Lower leg skin (tissue), 3 donors: ENCODE measurements around the gene HAUS3.

Experiments
- POLR2A ChIP-seq, 2 donors: fragments of 450-650 bp; IDR thresholded peaks; one replicate each; pipeline ENCODE4 v1.6.1; 2016 to 2017; ENCODE audit warnings: antibody characterized with exemption in 2 of 2, mild to moderate bottlenecking in 1 of 2, moderate library complexity in 1 of 2
- TF ChIP-seq, protein P1 (sequence below), 3 donors: fragments of 450-650 bp; IDR thresholded peaks; one replicate each; pipeline ENCODE4 v1.5.1; 2016; ENCODE audit warnings: antibody characterized with exemption in 3 of 3, mild to moderate bottlenecking in 3 of 3, moderate library complexity in 2 of 3

DNA sequence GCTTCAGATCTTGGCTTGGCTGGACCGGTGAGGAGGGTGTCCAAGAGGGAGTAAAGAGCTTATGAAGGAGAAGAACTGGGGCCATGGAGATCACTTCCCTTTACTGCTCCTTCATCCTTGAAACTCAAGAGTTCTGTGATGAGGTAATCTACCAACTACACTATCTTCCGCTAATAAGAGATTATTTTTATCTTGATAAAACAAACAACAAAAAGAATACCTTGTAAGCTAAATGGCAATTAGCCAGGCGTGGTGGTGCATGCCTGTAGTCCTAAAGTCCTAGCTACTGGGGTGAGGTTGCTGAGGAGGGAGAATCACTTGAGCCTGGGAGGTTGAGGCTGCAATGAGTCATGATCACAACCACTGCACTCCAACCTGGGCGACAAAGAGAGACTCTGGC is 47.4 kb downstream of the HAUS3 start:
- TF ChIP-seq, protein P1, sequence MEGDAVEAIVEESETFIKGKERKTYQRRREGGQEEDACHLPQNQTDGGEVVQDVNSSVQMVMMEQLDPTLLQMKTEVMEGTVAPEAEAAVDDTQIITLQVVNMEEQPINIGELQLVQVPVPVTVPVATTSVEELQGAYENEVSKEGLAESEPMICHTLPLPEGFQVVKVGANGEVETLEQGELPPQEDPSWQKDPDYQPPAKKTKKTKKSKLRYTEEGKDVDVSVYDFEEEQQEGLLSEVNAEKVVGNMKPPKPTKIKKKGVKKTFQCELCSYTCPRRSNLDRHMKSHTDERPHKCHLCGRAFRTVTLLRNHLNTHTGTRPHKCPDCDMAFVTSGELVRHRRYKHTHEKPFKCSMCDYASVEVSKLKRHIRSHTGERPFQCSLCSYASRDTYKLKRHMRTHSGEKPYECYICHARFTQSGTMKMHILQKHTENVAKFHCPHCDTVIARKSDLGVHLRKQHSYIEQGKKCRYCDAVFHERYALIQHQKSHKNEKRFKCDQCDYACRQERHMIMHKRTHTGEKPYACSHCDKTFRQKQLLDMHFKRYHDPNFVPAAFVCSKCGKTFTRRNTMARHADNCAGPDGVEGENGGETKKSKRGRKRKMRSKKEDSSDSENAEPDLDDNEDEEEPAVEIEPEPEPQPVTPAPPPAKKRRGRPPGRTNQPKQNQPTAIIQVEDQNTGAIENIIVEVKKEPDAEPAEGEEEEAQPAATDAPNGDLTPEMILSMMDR (IDR thresholded peaks at IDR 0.05): no peak
- no peak for TF ChIP-seq POLR2A (IDR thresholded peaks at IDR 0.05)
